Activated T-cell treated with anti-CD3 and anti-CD28 coated beads, Interleukin-2, amount 50 U/mL, for 72 hours (primary cell): ENCODE measurements around the gene HSD11B2. TPM values are rescaled to one million over a fixed set of nuclear protein-coding genes. Genes with fewer than 3 reads are reported as not detected.
A peak's percentile ranks its signal among the peaks of the same experiment; 100 is the strongest.
"Not testable (repeated sequence)": the region's sequence is repeated elsewhere in the genome, so short reads cannot be mapped to it uniquely, and the experiment has no call there.

Experiments used
- ATAC-seq, 2 donors: fragments of 150-1000 bp; cut with Tn5 transposase; replicated peaks in 1 of 2; 2 replicates each; pipeline ENCODE4 v1.10.0; 2021; ENCODE audit warnings: moderate library complexity in 2 of 2, mild to moderate bottlenecking in 1 of 2
- DNase-seq, 2 donors: peaks; one replicate each; pipeline ENCODE4 v3.0.0; 2021 to 2022; ENCODE audit warnings: mixed read lengths in 1 of 2
- H3K27ac Mint-ChIP-seq: one replicate; pipeline ENCODE4 v1.8.0; 2022; ENCODE audit warnings: mild to moderate bottlenecking, moderate library complexity, mixed read lengths
- H3K27me3 Mint-ChIP-seq: one replicate; pipeline ENCODE4 v1.8.0; 2022; ENCODE audit warnings: low read depth, mixed read lengths
- H3K36me3 Mint-ChIP-seq, 2 donors: one replicate each; pipeline ENCODE4 v1.8.0; 2022; ENCODE audit warnings: mixed read lengths in 2 of 2, mild to moderate bottlenecking in 1 of 2; ENCODE audit not compliant: insufficient read depth in 2 of 2
- H3K4me1 Mint-ChIP-seq: one replicate; pipeline ENCODE4 v1.8.0; 2022; ENCODE audit warnings: low read depth, mixed read lengths
- H3K4me3 Mint-ChIP-seq, 2 donors: one replicate each; pipeline ENCODE4 v1.8.0; 2022; ENCODE audit warnings: mild to moderate bottlenecking in 2 of 2, mixed read lengths in 2 of 2, moderate library complexity in 2 of 2
- H3K9me3 Mint-ChIP-seq, 2 donors: one replicate each; pipeline ENCODE4 v1.8.0; 2022; ENCODE audit warnings: mixed read lengths in 2 of 2
- total RNA-seq, 2 donors: library from RNA; stranded (reverse); gene quantifications; one replicate each; pipeline ENCODE4 v1.2.3, GENCODE V29; 2022

Gene HSD11B2
- total RNA-seq, 2 donors from 2014 or later = 0.53 to 1.1 TPM

DNA sequence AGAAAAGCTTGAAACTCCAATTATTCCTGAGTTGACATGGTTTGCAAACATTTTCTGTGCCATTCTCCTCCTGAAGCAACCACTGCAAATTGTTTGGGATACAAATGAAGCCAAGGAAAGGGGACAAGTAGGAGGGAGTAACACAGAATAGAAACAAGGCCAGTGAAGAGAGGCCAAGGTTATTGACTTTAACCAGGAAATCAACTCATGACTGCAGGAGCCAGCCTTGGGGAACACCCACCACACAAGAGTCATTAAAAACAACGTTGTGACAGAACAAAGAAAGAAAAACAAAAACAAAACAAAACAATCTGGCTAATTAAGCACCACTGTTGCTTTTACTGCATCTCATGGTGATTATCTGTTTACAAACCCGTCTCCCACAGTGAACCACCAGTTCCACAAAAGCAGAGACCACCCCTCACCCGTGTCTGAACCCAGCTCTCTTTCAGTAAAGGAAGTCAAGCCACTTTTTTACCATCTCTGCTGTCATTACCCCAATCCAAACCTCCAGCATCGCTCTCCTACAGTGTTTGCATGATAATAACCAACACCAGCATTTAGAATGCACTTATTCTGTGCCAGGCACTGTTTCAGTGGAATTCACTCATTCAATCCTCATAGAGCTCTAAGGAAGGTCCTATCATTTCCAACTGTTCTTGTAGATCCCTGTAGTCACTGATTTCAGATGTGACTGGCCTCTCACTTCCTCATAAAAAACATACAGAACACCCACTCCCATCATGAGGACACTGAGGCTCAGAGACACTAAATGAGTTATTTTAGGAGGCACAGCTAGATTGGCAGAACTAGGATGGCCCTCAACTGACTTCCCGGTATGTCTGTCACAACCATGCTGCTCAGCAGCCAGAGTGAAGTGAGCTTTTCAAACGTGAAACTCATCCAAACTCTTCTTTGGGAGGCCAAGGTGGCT, 16.7 kb upstream of the HSD11B2 start:
- peaks cover 51% of the 10 kb centered on the region for H3K27me3 Mint-ChIP-seq
- H3K27ac Mint-ChIP-seq = no peak overlapping the region
- DNase-seq (no peak), ATAC-seq (no peak)
- H3K9me3 Mint-ChIP-seq = no peaks in the 10 kb centered on the region
- peaks cover 11% of the 10 kb centered on the region for H3K4me1 Mint-ChIP-seq
- H3K36me3 Mint-ChIP-seq = no peaks in the 10 kb centered on the region
- no peak overlapping the region for H3K4me3 Mint-ChIP-seq

DNA sequence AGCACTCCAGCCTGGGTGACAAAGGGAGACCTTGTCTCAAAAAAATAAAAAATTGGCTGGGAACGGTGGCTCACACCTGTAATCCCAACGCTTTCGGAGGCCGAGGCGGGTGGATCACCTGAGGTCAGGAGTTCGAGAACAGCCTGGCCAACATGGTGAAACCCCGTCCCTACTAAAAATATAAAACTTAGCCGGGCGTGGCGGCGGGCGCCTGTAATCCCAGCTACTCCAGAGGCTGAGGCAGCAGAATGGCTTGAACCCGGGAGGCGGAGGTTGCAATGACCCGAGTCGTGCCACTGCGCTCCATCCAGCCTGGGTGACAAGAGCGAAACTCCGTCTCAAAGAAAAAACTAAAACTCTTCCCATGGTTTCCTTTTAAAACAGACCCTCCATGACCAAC, 15.5 kb upstream of the HSD11B2 start:
- not testable (repeated sequence) for H3K36me3 Mint-ChIP-seq, H3K27ac Mint-ChIP-seq, DNase-seq, H3K9me3 Mint-ChIP-seq, ATAC-seq
- H3K4me3 Mint-ChIP-seq = peak overlapping the region; percentile 66 to 67
- peaks cover 57% of the 10 kb centered on the region for H3K27me3 Mint-ChIP-seq
- peaks cover 11% of the 10 kb centered on the region for H3K4me1 Mint-ChIP-seq

DNA sequence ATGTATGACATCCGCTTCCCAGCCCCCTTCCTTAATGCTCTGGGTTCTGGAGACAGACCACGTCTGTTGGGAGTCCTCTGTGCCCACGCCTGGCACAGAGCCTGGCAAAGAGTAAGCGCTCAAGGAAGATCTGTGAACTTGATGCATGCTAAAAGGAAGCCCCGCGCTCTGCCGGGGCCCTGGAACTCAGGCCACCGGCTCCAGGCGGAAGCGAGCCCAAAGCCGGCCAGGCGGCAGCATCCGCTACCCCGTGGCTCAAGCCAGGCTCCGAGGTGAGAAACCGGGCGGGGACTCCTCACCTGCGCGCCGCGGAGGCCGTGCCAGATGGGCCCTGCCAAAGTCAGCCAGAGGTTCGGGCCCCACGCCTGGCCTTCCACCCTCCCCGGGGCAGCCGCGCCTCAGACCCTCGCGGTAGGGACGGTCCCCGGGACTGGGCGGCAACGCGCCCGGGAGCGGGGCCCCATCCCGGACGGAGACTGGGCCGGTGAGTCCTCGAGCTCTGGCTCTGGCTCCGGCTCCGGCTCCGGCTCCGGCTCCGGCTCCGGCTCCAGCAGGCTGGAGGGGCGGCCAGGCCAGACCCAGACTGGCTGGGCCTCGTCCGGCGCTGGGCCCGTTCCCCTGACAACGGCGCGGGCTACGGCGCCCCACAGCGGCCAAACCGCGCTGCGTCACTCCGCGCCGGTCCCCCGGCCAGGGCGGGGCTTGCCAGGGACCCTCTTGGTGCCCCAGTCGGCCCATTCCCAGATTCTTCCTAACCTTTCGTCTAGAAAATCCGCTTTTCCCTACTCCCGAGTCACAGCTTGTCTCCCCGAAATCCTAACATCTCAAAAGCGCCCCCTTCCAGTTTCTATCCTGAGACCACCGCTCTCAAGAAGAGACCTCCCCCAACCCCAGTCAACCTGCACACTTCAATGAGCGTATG, 14.8 kb upstream of the HSD11B2 start, which contains the start of gene ZDHHC1:
Gene ZDHHC1, minus strand, starts transcription at position 606 of the 922 bp plus-strand sequence. CDS start 8,702 bp downstream, outside the sequence.
- Mint-ChIP-seq H3K4me1 (peaks cover 11% of the 10 kb centered on the region), H3K27ac (no peak within 1 kb of the TSS), H3K27me3 (peaks cover 52% of the 10 kb centered on the region), H3K4me3 (peak within 1 kb of the TSS; percentile 81 to 89), H3K9me3 (no peaks in the 10 kb centered on the region), H3K36me3 (no peaks in the 10 kb centered on the region)
- ATAC-seq (peak; percentile 96 to 98), DNase-seq (peak; percentile 70 to 80)

DNA sequence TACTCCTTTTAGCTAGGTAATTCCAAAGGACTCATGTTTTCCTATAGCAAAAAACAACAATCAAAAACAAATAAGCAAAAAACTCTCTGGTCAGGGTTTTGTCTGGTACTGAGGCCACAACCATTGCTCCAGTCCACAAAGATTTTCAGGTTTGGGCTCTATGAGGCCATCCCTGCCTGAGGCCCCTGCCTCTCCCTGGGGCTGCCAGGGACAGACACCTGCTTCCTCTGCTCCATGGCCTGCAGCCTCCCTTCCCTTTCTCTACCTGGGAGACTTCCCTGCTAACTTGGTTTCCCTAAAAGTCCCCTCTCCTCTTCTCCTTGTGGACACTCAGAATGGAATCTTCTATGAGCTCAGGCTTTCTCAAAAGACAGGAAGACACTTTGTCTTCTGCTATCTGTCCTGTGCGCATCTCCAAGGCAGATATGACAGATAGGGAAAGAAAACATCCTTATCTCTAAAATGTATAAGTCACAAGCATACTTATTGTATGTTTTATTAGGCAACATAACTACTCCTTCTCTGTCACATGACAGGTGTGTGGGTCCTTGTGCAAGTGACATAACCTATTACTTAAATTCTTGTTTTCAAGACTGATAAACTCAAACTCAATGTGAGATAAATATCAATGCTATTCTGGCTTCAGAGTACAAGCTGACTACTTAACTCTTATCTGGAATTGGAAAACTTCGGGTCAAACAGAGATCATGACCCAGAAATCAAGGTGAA, 13.4 kb upstream of the HSD11B2 start:
- Mint-ChIP-seq H3K9me3 (no peaks in the 10 kb centered on the region), H3K27ac (no peak overlapping the region), H3K4me3 (peak overlapping the region; percentile 11 to 19), H3K27me3 (peaks cover 50% of the 10 kb centered on the region), H3K36me3 (no peaks in the 10 kb centered on the region), H3K4me1 (peaks cover 11% of the 10 kb centered on the region)
- ATAC-seq (no peak), DNase-seq (no peak)

DNA sequence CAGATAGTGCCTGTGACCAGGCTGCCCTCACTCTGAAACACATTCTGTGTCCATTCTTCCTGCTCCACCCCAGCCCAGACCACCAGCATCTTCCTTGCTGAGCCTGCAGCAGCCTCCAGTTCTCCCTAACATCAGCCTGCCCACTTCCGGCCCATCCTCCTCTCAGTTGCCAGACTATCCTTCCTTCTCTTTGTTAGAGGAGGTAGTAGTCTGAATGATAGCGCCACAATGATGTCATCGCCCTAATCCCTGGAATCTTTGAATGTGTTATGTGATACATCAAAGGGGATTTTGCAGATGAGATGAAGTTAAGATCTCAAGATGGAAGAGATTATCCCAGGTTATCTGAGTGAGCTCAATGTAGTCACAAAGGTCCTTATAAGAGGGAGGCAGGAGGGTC, 11.4 kb upstream of the HSD11B2 start:
- H3K36me3 Mint-ChIP-seq = no peaks in the 10 kb centered on the region
- DNase-seq (no peak), ATAC-seq (no peak)
- H3K27ac Mint-ChIP-seq = no peak overlapping the region
- H3K27me3 Mint-ChIP-seq = peaks cover 35% of the 10 kb centered on the region
- no peaks in the 10 kb centered on the region for H3K9me3 Mint-ChIP-seq
- no peak overlapping the region for H3K4me3 Mint-ChIP-seq
- peaks cover 11% of the 10 kb centered on the region for H3K4me1 Mint-ChIP-seq

DNA sequence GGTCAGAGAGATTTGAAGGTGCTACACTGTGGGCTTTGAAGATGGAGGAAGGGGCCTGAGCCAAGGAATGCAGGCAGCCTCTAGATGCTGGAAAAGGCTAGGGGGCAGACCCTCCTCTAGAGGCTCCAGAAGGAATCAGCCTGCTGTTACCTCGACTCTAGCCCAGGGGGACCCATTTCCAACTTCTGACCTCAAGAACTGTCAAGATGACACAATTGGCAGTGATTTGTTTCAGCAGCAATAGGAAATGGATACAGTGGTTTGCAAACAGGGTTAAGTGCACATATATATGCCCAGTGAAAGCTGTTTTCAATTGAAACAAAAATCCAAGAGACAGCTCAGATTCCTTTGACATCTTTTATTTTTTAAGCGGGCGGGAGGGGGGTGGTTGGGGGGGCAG, 11.0 kb upstream of the HSD11B2 start:
- Mint-ChIP-seq H3K27ac (no peak overlapping the region), H3K36me3 (no peaks in the 10 kb centered on the region), H3K27me3 (peaks cover 32% of the 10 kb centered on the region), H3K4me1 (peaks cover 11% of the 10 kb centered on the region), H3K9me3 (no peaks in the 10 kb centered on the region), H3K4me3 (no peak overlapping the region)
- ATAC-seq = no peak
- no peak for DNase-seq

- DNase-seq (no peak), ATAC-seq (no peak)
- Mint-ChIP-seq H3K27me3 (peaks cover 22% of the 10 kb centered on the region), H3K4me1 (peaks cover 5% of the 10 kb centered on the region), H3K9me3 (no peaks in the 10 kb centered on the region), H3K36me3 (no peaks in the 10 kb centered on the region), H3K27ac (no peak overlapping the region), H3K4me3 (no peak overlapping the region)
These were observed 9.9 kb upstream of the HSD11B2 start for GRCh38 chr16:67421030-67421429.

DNA sequence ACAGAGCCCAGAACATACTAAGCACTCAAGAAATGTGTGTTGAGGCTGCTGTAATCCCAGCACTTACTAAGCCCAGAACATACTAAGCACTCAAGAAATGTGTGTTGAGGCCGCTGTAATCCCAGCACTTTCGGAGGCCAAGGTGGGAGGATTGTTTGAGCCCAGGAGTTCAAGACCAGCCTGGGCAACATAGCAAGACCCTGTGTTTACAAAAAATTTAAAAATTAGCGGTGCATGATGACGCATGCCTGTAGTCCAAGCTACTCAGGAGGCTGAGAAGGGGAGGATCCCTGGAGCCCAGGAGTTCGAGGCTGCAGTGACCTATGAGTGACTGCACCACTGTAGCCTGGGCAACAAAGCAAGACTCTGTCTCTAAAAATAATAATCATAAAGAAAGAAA, 7.9 kb upstream of the HSD11B2 start:
- ATAC-seq (no peak), DNase-seq (no peak)
- no peaks in the 10 kb centered on the region for H3K4me1 Mint-ChIP-seq
- no peaks in the 10 kb centered on the region for H3K9me3 Mint-ChIP-seq
- no peak overlapping the region for H3K27ac Mint-ChIP-seq
- no peaks in the 10 kb centered on the region for H3K36me3 Mint-ChIP-seq
- peaks cover 17% of the 10 kb centered on the region for H3K27me3 Mint-ChIP-seq
- no peak overlapping the region for H3K4me3 Mint-ChIP-seq

GRCh38 chr16:67423611-67424260, 7.2 kb upstream of the HSD11B2 start:
- DNase-seq (no peak), ATAC-seq (no peak)
- H3K4me1 Mint-ChIP-seq = no peaks in the 10 kb centered on the region
- H3K4me3 Mint-ChIP-seq = no peak overlapping the region
- no peaks in the 10 kb centered on the region for H3K36me3 Mint-ChIP-seq
- H3K27me3 Mint-ChIP-seq = peaks cover 21% of the 10 kb centered on the region
- H3K9me3 Mint-ChIP-seq = no peaks in the 10 kb centered on the region
- H3K27ac Mint-ChIP-seq = no peak overlapping the region

GRCh38 chr16:67424261-67424615, 6.7 kb upstream of the HSD11B2 start:
- H3K4me3 Mint-ChIP-seq = no peak overlapping the region
- no peaks in the 10 kb centered on the region for H3K4me1 Mint-ChIP-seq
- H3K9me3 Mint-ChIP-seq = no peaks in the 10 kb centered on the region
- DNase-seq (no peak), ATAC-seq (no peak)
- peaks cover 24% of the 10 kb centered on the region for H3K27me3 Mint-ChIP-seq
- no peaks in the 10 kb centered on the region for H3K36me3 Mint-ChIP-seq
- no peak overlapping the region for H3K27ac Mint-ChIP-seq

GRCh38 chr16:67425061-67425460, 5.9 kb upstream of the HSD11B2 start:
- H3K27me3 Mint-ChIP-seq = peaks cover 26% of the 10 kb centered on the region
- DNase-seq (no peak), ATAC-seq (no peak)
- no peaks in the 10 kb centered on the region for H3K36me3 Mint-ChIP-seq
- H3K27ac Mint-ChIP-seq = no peak overlapping the region
- peaks cover 4% of the 10 kb centered on the region for H3K4me1 Mint-ChIP-seq
- H3K9me3 Mint-ChIP-seq = no peaks in the 10 kb centered on the region
- H3K4me3 Mint-ChIP-seq = no peak overlapping the region

GRCh38 chr16:67425580-67425979, 5.3 kb upstream of the HSD11B2 start:
- H3K27me3 Mint-ChIP-seq = peaks cover 30% of the 10 kb centered on the region
- no peak overlapping the region for H3K27ac Mint-ChIP-seq
- no peak overlapping the region for H3K4me3 Mint-ChIP-seq
- ATAC-seq = no peak
- no peaks in the 10 kb centered on the region for H3K36me3 Mint-ChIP-seq
- H3K4me1 Mint-ChIP-seq = peaks cover 4% of the 10 kb centered on the region
- no peaks in the 10 kb centered on the region for H3K9me3 Mint-ChIP-seq
- no peak for DNase-seq
